ENCODE data around the gene ADGRE3.

The ADGRE3 gene
- 0.19 to 5.3 (median 1.6) reads per million in 17 experiments for total RNA-seq

DNA sequence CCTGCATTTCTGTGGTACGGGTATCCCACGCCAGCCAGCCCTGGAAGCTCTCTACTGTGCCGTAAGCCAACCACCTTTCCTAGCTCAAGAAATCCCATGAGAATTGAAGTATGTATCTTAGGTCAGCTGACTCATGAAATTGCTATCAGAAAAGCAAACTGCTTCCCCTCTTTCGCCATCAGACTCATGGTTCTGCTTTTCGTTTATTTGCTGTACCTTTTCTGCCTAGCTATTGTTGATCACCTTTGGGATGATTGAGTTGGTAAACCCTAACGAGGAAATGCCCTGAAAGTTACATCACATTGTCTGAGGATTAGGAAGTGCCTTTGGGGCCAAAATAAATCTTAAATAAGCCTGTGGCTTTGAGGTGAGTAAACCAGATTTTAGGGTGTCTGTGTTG lies at the start of gene ADGRE3:
TSS of gene ADGRE3 (minus strand) at position 81 of the 400 bp plus-strand sequence. CDS start at position 7, 74 bp downstream.
- peak; percentile 59 to 80 (median 70) for DNase-seq

DNA sequence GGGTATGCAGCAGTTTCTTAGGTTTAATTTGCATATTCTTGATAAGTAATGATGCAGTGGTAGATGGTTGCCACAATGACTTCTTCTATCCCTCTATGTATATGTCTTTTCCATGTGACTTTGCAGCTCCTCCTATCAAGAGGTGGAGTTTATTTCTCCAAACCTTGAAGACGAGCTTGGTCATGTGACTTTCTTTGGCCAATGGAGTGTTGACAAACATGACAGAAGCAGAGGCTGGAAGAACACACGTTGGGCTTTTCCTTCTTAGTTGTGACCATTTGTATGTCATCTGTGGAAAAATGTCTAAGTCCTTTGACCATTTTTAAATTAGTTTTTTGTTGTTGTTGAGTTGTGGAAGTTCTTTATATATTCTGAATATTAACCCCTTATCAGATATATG lies 47.5 kb upstream of the ADGRE3 start:
- DNase-seq: no peak

- no peak for DNase-seq
Observed at GRCh38 chr19:14719162-14719561, 44.5 kb upstream of the ADGRE3 start.

DNA sequence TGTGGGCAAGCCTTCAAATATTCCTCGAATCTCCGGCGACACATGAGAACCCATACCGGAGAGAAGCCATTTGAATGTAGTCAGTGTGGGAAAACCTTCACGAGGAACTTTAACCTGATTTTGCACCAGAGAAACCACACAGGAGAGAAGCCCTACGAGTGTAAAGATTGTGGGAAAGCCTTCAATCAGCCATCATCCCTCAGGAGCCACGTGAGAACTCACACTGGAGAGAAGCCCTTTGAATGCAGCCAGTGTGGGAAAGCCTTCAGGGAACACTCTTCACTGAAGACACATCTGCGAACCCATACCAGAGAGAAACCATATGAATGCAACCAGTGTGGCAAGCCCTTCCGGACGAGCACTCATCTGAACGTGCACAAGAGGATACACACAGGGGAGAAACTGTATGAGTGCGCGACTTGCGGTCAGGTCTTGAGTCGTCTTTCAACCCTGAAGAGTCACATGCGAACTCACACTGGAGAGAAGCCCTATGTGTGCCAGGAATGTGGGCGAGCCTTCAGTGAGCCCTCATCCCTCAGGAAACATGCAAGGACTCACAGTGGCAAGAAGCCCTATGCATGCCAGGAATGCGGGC lies 44.0 kb upstream of the ADGRE3 start:
- peak in 1 of 4 experiments; percentile 7 for DNase-seq

GRCh38 chr19:14715841-14716240 lies 41.2 kb upstream of the ADGRE3 start:
- no peak for DNase-seq

- DNase-seq: no peak
Observed at GRCh38 chr19:14704450-14704849, 29.8 kb upstream of the ADGRE3 start.

- DNase-seq: no peak
Observed at GRCh38 chr19:14703833-14704232, 29.2 kb upstream of the ADGRE3 start.

- DNase-seq: no peak
Observed at GRCh38 chr19:14700711-14701375, 26.2 kb upstream of the ADGRE3 start.

DNA sequence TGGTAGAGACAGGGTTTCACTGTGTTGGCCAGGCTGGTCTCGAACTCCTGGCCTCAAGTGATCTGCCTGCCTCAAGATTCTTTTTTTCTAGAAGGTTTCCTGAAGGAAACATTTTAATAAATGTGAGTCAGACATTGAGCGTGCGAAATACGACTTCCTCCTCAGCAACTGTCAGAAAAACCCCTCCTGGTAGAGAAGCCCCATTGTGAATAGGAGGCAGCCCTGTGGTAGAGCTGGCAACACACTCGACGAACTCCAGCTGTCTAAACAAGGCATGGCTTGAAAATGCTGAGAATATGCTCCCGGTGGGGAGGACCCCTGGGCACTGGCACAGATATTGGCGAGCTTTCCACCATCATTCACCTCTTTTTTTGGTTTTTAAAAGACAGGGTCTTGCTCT lies 25.0 kb upstream of the ADGRE3 start:
- no peak for DNase-seq

DNA sequence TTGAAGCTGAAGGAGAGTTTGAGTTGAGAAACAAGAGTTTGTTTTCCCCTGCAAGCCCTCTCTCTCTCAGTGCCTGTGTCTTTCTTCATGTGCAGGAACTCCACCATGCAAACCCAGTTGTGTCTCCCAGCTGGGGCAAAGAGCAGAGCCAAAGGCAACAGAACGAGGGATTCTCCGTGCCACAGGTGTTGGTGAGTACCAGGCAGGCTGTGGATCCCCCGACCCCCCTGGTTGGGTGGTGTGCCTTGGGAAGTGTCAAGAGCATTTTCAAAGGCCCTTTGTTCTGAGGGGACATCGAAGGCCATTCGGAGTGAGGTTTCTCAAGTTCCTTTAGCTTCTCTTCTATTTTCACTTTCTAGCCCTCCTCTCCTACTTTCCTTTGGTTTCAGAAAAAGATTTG lies 20.8 kb upstream of the ADGRE3 start:
- no peak for DNase-seq

- DNase-seq: no peak
Observed at GRCh38 chr19:14694641-14695266, 20.1 kb upstream of the ADGRE3 start.

GRCh38 chr19:14689598-14690503 lies 15.2 kb upstream of the ADGRE3 start, which contains the start of gene ZNF333:
Gene ZNF333, plus strand, starts transcription at chr19:14690048. Its CDS starts 3,444 bp downstream, at chr19:14693492.
- DNase-seq: peak; percentile 95 to 99 (median 98)

DNA sequence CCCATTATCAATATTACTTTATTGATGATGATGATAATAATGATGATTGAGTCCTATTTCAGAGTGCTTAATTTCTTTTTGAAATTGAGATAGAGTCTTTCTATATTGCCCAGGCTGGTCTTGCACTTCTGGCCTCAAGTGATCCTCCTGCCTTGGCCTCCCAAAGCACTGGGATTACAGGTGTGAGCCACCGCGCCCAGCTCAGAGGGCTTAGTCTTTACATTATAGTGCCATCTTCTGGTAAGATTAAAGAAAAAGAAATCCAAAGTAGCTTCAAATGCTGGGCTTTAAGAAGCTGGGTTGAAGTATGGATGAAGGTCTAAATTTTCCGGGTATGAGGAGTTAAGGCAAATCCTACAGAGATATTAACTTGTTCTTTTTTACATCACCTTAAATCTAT lies 11.8 kb upstream of the ADGRE3 start:
- peak in 3 of 4 experiments; percentile 49 to 71 (median 55) for DNase-seq

GRCh38 chr19:14683439-14683838 lies 8.8 kb upstream of the ADGRE3 start:
- peak; percentile 81 to 96 (median 90) for DNase-seq

- DNase-seq: no peak
Observed at GRCh38 chr19:14682084-14682483, 7.4 kb upstream of the ADGRE3 start.

DNA sequence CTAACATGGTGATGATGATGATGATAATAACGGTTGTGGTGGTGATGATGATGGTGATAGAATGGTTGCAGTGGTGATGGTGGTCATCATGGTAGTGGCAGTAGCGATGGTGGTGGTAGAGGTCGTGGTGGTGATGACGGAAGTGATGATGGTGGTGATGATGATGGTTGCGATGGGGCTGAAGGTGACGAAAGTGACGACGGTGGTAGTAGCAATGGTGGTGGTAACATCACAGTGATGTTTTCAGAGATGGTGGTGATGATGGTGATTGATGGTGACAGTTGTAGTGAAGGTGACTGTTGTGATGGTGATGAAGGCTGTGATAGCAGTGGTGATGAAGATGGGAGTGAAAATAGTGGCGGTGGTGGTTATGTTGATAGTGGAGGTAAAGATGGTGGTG lies 3.6 kb upstream of the ADGRE3 start:
- DNase-seq: no peak

DNA sequence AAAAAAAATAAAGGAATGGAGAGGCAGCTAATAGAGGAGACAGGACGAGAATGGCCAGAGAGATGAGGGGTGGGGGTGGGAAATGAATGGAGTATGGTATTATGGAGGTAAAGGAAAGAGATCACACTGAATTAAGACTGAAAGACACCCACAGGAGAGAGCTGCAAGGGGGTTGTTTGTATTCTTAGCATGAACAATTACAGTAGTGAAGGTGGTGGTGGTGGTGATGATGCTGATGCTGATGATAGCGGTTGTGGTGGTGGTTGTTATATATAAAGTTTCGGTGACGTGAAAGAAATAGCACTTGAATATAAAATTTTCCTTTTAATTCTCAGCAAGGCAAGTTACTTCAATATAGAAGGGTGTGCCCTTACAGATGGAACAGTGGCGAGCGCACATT lies 2.8 kb upstream of the ADGRE3 start:
- no peak for DNase-seq

DNA sequence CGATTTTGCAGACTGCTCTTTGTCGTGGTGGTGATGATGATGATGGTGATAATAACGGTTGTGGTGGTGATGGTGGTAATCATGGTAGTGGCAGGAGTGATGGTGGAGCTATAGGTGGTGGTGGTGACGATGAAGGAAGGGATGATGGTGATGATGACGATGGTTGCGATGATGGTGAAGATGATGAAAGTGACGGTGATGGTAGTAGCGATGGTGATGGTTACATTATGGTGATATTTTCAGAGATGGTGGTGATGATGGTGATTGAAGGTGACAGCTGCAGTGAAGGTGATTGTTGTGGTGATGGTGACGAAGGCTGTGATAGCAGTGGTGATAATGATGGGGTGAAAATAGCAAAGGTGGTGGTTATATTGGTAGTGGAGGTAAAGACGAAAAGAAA lies 2.1 kb upstream of the ADGRE3 start:
- no peak for DNase-seq

GRCh38 chr19:14673088-14673487 lies 1.6 kb downstream of the ADGRE3 start:
- DNase-seq: peak in 1 of 4 experiments; percentile 29

DNA sequence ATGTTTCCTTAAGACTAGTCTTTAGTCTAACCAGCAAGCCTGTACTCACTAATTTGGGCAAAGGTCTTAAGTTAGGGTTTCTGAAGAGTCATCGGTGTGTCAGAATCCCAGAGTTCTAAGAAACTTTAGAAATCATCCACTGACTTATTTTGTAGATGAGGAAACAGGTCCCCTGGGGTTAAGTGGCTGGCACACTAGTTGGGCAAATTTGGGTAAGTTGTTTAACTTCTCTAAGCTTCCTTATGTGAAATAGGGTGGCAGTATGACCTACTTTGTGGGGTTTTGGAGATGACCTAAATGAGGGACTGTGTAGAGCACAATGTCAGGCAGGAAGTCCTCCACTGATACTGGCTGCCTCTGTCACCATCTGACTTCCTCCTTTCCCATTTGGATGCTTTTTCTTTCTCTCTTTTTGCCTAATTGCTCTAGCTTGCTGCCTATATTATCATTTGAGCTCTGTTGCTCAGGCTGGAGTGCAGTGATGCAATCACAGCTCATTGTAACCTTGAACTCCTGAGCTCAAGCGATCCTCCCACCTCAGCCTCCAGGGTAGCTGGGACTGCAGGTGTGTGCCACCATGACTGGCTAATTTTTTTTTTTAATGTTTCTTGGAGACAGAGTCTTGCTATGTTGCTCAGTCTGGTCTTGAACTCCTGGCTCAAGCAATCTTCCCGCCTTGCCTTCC lies 2.3 kb downstream of the ADGRE3 start:
- peak; percentile 83 to 96 (median 86) for DNase-seq

GRCh38 chr19:14670408-14670807 lies 4.2 kb downstream of the ADGRE3 start:
- DNase-seq: peak in 2 of 4 experiments; percentile 24 to 32

DNA sequence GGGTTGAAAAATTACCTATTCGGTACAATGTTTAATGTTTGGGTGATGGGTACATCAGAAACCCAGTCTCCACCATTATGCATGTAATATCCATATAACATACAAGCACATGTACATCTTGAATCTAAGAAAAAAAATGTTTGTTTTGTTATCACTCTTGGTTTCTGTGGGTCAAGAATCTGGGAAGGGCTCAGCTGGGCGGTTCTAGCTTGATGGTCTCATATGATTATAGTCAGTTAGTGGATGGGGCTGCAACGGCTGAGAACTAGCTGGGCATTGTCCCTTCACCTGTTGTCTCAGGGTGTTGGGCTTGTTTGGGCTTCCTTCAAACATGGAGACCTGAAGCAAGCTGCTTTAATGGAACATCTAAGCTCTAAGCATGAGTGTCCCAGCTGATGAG lies 4.7 kb downstream of the ADGRE3 start:
- no peak for DNase-seq
